GM19193 (cell line): ENCODE results near the gene NCR1.

ENCODE experiments used
- POLR2A ChIP-seq: IDR thresholded peaks from 4 replicates; pipeline ENCODE4 v1.6.1; 2011; ENCODE audit not compliant: insufficient read depth, insufficient read length; ENCODE audit errors: extremely low read depth

Gene NCR1

DNA sequence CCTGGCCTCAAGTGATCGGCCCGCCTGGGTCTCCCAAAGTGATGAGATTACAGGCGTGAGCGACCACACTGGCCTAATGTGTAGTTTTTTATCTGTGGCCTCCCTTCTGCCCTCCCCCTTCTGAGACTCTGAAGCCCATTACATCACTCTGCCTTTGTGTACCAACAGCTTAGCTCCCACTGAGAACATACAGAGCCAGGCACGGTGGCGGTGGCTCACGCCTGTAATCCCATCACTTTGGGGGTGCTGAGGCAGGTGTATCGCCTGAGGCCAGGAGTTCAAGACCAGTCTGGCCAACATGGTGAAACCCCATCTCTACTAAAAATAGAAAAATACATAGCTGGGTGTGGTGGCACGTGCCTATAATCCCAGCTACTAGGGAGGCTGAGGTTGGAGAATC lies 12.6 kb downstream of the NCR1 start:
- TF ChIP-seq POLR2A, result no peak

DNA sequence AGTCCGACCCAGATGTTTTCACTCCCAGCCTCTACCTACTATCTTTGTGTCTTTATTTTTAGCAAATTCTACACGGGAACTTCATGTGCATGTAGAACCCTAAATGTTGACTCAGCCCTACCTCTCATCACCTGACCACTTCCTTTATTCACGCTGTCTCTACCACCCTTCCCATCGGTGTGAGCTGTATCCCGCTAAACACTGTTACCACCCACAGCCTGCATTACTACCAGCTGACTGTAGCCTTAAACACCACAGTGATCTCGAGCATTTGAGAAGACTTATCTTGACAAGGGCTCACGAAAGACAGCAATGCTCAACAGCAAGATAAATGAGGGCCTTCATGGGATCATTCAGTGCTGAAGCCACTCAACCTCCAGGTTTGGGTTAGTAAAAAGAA lies 15.1 kb downstream of the NCR1 start:
- no peak for TF ChIP-seq POLR2A

DNA sequence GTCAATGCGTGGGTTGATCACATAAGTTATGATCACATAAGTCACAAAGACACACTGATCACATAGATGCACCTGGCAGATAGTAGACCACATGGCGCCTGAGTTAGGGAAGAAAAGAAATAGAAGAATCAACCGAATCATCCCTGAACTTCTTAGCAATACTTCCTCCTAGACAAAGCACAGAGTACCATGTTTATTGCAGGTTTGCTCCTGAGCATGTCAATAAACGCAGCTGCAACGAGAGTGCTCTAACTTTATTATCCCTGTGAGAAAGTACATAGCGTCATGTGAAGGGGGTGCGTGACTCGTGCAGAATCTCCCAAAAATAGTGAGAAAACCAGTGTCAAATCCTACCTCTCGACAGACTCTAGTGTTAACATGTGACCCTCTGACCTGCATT lies 17.3 kb downstream of the NCR1 start:
- no peak for TF ChIP-seq POLR2A

DNA sequence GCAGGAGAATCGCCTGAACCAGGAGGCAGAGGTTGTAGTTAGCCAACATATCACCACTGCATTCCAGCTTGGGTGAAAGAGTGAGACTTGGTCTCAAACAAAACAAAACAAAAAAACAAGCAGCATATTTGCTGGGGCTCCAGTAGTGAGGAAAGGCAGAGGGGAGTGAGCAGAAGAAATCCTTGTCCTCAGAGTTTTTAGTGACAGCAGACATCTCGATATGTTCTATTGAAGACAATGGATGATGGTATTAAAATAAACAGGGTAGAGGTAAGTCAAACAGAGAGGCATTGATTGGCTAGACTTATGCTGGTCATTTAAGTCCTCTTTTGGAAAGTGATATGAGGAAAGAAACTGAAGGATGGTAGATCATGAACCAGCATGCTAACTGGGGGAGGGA lies 22.4 kb downstream of the NCR1 start:
- TF ChIP-seq POLR2A, result no peak

DNA sequence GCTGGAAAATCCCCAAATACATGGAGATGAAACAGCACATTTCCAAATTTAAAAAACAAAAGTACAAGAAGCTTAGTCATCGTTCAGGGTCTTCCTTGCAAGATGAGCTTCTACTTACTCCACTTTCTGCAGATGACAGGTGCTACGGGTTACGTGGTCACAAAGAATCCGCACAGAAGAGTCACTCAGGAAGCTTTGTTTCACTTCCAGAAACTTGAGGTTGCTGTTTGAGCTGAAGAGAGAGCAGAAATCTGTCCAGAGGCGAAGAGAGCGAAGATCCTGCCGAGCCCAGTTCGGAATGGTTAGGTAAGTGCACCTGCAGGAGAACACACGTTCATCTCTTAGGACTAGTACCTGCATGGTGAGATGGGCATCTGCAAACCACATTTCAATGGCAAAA lies 32.0 kb downstream of the NCR1 start:
- TF ChIP-seq POLR2A, result no peak

DNA sequence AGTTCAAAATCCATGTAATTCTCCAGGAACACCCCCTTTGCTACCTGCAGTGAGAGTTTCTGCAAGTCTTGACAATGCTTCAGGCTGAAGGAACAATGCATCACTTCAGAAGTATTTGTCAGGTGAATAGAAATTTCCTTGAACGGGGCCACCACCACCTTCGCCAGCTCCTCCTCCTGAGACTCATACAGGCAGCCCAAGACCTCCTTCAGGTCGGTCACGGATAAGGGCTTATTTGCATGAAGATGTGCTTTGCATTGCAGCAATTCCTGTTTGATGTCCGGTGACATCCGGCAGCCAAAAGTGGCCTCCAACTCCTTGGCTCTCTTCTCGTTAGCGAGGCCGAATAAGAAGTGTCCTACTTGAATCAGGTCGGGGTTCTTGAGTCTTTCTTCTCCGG lies 33.0 kb downstream of the NCR1 start:
- no peak for TF ChIP-seq POLR2A

DNA sequence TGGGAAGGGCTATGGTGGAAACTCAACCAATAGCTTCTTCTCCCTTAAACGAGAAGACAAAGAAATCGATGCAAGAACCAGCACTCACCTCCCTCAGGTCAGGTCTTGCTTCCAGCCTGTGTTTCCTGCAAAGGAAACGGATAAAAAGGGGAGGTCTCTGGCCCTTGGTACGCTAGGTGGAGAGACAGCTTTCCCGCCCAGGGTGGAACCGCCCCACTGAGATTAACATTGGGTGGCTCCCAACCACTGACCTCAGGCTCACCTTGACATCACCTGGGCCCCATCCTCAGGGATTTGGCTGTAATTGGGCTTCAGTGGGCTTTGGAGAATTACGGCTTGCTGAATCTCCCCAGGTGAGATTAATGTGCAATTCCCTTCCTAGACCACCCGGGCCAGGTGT lies 41.4 kb downstream of the NCR1 start, which contains the start of gene NLRP7:
Gene NLRP7, minus strand, starts transcription at position 150 of the 400 bp plus-strand sequence.
- no peak for TF ChIP-seq POLR2A

DNA sequence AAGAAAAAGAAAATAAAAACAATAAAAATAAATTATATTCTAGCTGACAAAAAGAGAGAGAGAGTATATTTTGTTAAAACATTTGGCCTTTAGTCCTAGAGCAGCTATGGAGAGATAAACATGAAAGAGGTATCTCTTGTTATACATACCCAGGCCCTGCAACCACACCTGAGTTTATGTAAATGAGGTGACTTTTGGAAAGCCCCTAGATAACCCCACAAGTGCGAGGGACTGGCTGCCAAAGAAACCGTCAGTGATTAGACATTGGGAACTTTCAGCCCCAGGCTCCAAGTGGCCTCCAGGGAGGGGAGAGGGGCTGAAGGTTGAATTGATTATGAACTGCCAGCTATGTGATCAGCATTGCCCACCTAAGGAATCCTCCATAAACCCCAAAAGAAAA lies 43.5 kb downstream of the NCR1 start:
- no peak for TF ChIP-seq POLR2A

DNA sequence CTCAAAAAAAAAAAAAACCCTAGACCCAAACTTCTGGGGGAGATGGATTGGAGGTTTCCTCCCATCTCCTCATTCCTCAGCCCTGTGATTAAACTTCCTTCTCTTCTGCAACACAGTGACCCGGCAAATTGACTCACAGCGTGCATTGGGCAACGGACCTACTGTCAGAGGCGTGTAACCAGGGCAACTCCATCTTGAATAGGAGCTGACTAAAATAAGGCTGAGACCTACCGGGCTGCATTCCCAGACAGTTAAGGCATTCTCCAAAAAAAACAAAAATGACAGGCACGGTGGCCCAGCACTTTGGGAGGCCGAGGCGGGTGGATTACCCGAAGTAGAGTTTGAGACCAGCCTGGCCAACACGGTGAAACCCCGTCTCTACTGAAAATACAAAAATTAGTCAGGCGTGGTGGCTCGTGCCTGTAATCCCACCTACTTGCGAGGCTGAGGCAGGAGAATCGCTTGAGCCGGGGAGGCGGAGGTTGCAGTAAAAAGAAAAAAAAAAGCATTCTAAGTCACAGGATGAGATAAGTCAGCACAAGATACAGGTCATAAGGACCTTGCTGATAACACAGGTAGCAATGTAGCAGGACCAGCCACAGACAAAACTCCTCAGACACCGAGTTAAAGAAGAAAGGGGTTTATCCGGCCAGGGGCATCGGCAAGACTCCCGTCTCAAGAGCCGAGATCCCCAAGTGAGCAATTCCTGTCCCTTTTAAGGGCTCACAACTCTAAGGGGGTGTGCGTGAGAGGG lies 46.8 kb downstream of the NCR1 start:
- no peak for TF ChIP-seq POLR2A

DNA sequence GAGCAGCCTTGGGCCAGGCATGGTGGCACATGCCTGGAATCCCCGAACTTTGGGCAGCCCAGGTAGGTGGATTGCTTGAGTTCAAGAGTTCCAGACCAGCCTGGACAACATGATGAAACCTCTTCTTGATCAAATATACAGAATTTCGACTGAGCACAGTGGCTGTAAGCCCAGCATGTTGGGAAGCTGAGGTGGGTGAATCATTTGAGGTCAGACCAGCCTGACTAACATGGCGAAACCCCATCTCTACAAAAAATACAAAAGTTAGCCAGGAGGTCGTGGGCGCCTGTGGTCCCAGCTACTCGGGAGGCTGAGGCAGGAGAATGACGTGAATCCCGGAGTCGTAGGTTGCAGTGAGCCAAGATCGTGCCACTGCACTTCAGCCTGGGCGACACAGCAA lies 49.4 kb downstream of the NCR1 start:
- TF ChIP-seq POLR2A, result no peak

DNA sequence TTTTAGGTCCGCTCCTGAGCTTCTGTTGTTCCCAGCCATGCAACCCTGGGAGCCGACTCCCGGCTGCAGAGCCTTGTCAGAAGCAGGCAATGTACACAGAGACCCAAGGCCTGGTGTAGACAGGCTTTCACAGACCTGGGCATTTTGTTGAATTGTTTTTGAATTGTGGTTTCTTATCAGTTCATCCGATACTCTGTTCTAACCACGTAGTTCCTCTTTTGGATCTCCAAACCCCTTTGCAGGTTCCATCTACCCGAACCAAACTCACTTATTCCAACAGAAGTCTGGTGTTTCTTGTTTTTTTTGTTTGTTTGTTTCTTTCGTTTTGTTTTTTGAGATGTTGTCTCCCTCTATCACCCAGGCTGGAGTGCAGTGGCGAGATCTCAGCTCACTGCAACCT lies 53.9 kb downstream of the NCR1 start:
- no peak for TF ChIP-seq POLR2A
